HG02981 (cell line): ENCODE measurements around the gene ZNF775.
"Not testable (repeated sequence)": the region's sequence is repeated elsewhere in the genome, so short reads cannot be mapped to it uniquely, and the experiment has no call there.

Source experiments
- ATAC-seq: cut with Tn5 transposase; IDR thresholded peaks from one replicate; pipeline ENCODE4 v1.9.1; 2021; ENCODE audit warnings: mild to moderate bottlenecking, moderate library complexity; ENCODE audit not compliant: unreplicated experiment

ZNF775 gene

GRCh38 chr7:150380463-150380862 is 1.3 kb downstream of the ZNF775 start:
- ATAC-seq, result no peak

- ATAC-seq, result no peak
Measured at GRCh38 chr7:150381096-150381495, 2.0 kb downstream of the ZNF775 start.

- ATAC-seq, result no peak
Measured at GRCh38 chr7:150381785-150382122, 2.6 kb downstream of the ZNF775 start.

- no peak for ATAC-seq
Measured at GRCh38 chr7:150382123-150382843, 3.2 kb downstream of the ZNF775 start.

- ATAC-seq, result no peak
Measured at GRCh38 chr7:150382844-150383225, 3.7 kb downstream of the ZNF775 start.

GRCh38 chr7:150383710-150384397 is 4.7 kb downstream of the ZNF775 start:
- ATAC-seq, result no peak

GRCh38 chr7:150384406-150385301 is 5.5 kb downstream of the ZNF775 start:
- no peak for ATAC-seq

GRCh38 chr7:150385302-150385723 is 6.2 kb downstream of the ZNF775 start:
- ATAC-seq, result no peak

- ATAC-seq, result not testable (repeated sequence)
Measured at GRCh38 chr7:150385884-150386283, 6.8 kb downstream of the ZNF775 start.

- ATAC-seq, result no peak
Measured at GRCh38 chr7:150388306-150388705, 9.2 kb downstream of the ZNF775 start.

GRCh38 chr7:150388709-150389531 is 9.8 kb downstream of the ZNF775 start:
- ATAC-seq, result no peak

GRCh38 chr7:150389532-150389816 is 10.3 kb downstream of the ZNF775 start:
- no peak for ATAC-seq

- ATAC-seq, result no peak
Measured at GRCh38 chr7:150390205-150390604, 11.1 kb downstream of the ZNF775 start.

GRCh38 chr7:150393325-150393724 is 14.2 kb downstream of the ZNF775 start:
- no peak for ATAC-seq

GRCh38 chr7:150396426-150396825 is 17.3 kb downstream of the ZNF775 start:
- no peak for ATAC-seq

- ATAC-seq, result no peak
Measured at GRCh38 chr7:150396851-150397260, 17.7 kb downstream of the ZNF775 start.

GRCh38 chr7:150397346-150398107 is 18.4 kb downstream of the ZNF775 start:
- ATAC-seq, result no peak

- no peak for ATAC-seq
Measured at GRCh38 chr7:150398108-150398964, 19.2 kb downstream of the ZNF775 start.

- ATAC-seq, result no peak
Measured at GRCh38 chr7:150398965-150399320, 19.8 kb downstream of the ZNF775 start.
